Right ventricle myocardium superior (tissue), 1 donor: ENCODE results near the gene PHOSPHO2. TPM values are rescaled to one million over a fixed set of nuclear protein-coding genes. Genes with fewer than 3 reads are reported as not detected.

Experiments used
- ATAC-seq: fragments of 200-7000 bp; cut with Tn5 transposase; one replicate; pipeline ENCODE4 v1.9.1; 2020; ENCODE audit warnings: mild to moderate bottlenecking; ENCODE audit not compliant: poor library complexity
- DNase-seq: peaks from one replicate; pipeline ENCODE4 v3.0.0-alpha.2; 2020
- intact Hi-C: fragments of 100-400 bp; cut with DNase I; formaldehyde crosslinking; loops from one replicate; pipeline ENCODE4 v1.11.2; 2022
- long read RNA-seq: library from polyadenylated mRNA; unstranded; transcript quantifications from one replicate; pipeline ENCODE4 v2.0.0, GENCODE V29; 2021
- total RNA-seq: library from RNA; stranded (reverse); fragmentation: NEBNext Ultra II Directional; extraction: Animal tissue kit (Norgen Biotek cat#: 25700); gene quantifications from one replicate; pipeline ENCODE4 v1.2.1, GENCODE V29; 2021
- donor health status: DM: no; HTN: yes; CAD: no; lungs with severe emphysema.

The PHOSPHO2 gene, protein sequence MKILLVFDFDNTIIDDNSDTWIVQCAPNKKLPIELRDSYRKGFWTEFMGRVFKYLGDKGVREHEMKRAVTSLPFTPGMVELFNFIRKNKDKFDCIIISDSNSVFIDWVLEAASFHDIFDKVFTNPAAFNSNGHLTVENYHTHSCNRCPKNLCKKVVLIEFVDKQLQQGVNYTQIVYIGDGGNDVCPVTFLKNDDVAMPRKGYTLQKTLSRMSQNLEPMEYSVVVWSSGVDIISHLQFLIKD
- 3.3 TPM for total RNA-seq
- long read RNA-seq, partial matches to known transcripts: 0 of 6 reads
- long read RNA-seq, other reads (novel, unspliced or antisense): 0 of 6 reads

DNA sequence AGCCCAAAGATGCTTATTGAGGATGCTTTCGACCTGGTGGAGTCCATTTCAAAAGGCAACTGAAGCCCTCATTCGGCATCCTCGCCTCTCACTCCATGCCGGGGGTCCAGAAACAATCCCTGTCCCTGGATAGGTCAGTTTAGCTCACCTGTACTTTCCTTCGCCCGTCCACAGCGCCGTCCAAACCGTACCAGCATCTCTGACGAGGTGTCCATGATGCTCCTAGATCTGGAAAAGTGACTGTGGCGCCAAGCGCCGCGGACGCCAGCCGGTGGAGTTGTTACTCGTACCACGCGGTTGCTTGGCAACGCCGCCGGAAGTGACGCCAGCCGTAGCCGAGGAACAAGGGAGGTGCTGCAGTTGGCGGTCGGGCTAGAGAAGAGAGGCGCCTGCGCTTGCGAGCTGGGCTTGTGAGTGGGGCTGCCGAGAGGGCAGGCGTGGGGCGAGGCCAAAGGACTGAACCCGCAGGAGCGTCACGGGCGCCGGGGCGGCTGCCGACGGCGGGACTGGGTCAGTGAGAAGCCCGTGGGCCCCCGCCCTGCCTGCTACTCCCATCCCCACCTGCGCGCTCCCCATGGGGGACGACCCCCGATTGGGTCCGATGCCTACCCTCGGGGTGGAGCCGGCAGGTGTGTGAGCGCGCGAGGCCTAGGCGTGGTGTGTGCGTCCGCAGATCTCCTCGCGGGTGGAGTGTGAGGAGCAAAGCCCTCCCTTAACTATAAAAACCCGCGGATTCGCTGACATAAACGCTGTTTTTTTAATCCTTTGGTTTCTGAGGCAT is at the start of gene PHOSPHO2, which contains the start of gene CFAP210:
TSS of gene PHOSPHO2 (plus strand) at position 357 of the 781 bp plus-strand sequence. CDS start 6,503 bp downstream, outside the sequence.
TSS of gene CFAP210 (minus strand) at position 293 of the 781 bp plus-strand sequence. CDS start at position 215, 78 bp downstream.
- DNase-seq: peak; percentile 100
- intact Hi-C loops: no loop called here
- ATAC-seq: peak; percentile 100

DNA sequence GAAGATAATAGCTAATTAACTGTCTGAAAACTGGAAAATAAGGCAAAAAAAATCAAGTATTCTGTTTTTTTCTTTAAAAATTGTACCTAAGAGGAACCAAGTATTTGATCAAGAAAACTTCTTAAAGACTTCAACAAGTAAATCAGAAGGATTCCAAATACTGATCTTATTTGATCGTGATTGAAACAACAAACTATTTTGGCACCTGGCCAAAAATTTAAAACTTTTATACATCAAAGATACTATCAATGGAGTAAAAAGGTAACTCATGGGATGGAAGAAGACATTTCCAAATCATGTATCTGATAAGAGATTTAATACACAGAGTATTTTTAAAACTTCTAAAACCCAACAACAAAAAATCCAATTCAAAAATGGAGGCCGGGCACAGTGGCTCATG is 46.8 kb upstream of the PHOSPHO2 start:
- intact Hi-C loops: no loop called here
- no peak for ATAC-seq
- DNase-seq: no peak

DNA sequence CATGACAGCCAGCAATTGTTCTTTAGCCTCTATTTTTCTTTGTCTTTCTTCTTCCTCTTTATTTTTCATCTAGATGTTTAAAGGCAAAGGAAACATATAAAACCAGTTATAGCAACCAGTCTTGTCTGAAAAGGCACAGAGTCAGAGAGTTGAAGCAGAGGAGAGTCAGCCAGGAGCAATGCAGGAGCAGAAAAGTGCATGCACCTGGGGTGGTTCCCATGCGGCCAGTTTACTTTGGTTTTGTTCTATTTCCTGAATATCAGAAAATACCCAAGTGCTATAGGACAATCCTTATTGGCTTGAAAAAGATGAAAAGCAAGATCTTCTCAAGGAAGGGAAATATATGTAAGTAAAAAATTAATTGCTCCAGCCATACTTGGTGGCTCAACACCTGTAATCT is 45.0 kb upstream of the PHOSPHO2 start:
- ATAC-seq: no peak
- no peak for DNase-seq
- intact Hi-C loops: no loop called here

DNA sequence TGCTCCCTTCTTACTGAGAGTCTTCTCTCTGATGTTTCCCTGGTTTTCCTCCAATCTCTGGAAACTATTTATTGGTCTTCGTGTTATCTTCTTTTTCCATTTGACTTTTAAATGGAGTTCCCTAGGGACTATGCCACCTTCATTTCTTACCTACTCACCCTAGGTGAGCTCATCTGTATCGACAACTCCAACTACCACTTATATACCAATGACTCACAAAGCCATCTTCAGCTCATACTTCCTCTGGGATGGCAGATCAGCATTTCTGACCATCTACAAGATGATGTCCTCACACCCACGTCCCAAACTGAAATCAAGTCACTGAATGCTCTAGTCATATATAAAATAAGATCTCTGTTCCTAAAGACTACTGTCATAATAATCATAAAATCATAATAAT is 40.6 kb upstream of the PHOSPHO2 start:
- ATAC-seq (no peak), DNase-seq (no peak)
- intact Hi-C loops: no loop called here

DNA sequence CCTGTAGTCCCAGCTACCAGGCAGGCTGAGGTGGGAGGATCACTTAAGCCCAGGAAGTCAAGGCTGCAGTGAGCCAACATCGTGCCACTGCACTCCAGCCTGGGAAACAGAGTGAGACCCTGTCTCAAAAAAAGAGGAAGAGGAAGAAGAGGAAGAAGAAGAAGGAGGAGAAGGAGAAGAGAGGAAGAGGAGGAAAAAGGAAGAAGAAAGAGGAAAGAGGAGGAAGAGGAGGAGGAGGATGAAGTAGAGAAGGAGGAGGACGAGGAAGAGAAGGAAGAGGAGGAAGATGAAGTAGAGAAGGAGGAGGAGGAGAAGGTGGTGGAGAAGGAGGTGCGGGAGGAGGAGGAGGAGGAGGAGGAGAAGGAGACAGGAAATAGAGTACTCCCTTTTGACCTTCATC is 38.1 kb upstream of the PHOSPHO2 start:
- intact Hi-C loops: no loop called here
- no peak for ATAC-seq
- DNase-seq: no peak

DNA sequence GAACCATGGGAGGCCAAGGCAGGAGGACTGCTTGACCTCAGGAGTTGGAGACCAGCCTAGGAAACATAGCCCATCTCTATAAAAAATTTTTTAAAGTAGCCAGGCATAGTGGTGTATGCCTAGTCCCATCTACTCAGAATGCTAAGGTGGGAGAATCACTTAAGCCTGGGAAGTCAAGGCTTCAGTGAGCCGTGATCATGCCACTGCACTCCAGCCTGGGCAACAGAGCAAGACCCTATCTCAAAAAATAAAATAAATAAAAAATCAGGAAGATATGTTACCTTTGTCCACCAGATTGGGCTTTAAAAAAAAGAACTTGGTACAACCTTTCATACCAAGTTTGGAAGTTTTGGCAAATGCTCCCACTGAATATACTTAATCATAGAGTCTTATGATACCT is 35.4 kb upstream of the PHOSPHO2 start:
- intact Hi-C loops: no loop called here
- no peak for DNase-seq
- ATAC-seq: no peak

DNA sequence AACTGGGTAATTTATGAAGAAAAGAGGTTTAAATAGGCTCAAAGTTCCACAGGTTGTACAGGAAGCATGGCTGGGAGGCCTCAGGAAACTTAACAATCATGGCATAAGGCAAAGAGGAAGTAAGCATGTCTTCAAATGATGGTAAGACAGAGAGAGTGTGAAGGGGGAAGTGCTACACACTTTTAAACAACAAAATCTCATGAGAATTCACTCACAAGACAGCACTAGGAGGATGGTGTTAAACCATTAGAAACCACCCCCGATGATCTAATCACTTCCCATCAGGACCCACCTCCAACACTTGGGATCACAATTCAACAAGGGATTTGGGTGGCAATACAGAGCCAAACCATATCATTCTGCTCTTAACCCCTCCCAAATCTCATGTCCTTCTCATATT is 34.9 kb upstream of the PHOSPHO2 start:
- intact Hi-C loops: no loop called here
- no peak for ATAC-seq
- no peak for DNase-seq

DNA sequence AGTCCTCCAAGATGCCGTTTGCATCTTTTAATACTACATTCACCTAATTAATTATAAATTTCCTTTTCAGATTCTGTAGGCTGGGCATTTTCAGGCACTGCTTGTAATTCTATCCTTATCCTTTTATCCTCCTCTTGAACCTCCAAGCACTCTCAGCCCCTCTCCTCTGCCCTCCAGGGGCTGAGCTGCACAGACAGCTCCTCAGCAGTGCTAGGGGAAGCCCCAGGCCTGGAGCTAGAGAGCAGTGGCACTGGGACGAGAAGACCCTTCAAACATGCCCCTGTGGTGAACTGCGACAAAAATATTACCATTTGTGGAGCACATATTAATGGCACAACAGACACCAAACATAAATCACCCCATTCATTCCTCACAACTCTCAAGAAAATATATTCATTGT is 33.0 kb upstream of the PHOSPHO2 start:
- DNase-seq (no peak), ATAC-seq (no peak)
- intact Hi-C loops: no loop called here

DNA sequence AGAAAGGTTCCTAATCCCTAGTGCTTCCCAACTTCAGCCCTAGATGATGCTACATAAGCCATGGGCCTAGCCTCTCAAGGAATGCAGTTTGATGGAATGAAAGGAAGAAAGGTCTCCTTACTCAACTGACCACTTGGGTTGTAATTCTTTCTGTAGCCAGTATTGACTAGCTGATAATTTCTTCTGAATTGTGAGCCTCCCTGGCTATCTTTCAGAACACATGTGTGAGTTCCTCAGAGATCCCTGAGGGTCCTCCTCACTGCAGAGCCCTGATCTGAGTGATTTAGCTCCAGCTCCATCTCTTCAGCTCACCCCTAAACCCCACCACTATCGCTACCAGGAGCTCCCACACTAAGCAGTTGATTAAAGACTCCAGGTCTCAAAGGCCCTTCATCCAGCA is 31.5 kb upstream of the PHOSPHO2 start:
- no peak for ATAC-seq
- intact Hi-C loops: no loop called here
- DNase-seq: no peak

DNA sequence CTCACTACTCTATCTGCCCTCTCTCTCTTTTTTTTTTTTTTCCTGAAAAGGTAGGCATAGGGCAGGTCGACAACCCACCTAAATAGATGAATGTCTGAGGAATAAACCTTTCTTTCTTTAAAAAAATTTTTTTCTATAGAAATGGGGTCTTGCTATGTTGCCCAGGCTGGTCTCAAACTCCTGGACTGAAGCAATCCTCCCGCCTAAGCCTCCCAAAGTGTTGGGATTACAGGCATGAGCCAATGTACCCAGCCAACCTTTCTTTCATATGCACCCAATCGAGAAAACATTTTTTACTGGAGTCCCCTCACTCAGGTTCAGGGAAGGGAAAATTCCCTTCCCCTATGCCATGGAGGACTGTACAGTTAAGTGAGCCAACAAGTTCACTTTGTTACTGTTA is 31.0 kb upstream of the PHOSPHO2 start:
- no peak for ATAC-seq

DNA sequence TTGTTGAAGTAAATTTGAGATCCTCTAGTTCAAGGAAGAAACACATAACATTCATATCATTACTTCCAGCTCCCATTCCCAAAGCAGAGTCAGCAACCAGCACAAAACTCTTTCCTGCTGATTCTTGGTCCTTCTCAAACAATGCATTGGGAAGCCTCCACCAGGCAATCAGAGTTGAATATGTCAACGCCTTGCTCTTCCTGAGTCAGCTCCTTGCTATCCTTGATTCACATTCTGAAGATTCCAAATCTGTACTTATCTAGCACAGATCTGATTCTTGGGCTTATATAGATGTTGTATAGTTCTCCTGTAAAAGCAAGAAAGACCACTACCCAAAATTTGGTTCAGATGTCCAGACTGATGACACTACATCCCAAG is 29.7 kb upstream of the PHOSPHO2 start:
- intact Hi-C loops: no loop called here
- no peak for DNase-seq
- no peak for ATAC-seq

More for the DNA sequence above, 31.0 kb upstream of the PHOSPHO2 start:
- intact Hi-C loops: no loop called here
- no peak for DNase-seq

DNA sequence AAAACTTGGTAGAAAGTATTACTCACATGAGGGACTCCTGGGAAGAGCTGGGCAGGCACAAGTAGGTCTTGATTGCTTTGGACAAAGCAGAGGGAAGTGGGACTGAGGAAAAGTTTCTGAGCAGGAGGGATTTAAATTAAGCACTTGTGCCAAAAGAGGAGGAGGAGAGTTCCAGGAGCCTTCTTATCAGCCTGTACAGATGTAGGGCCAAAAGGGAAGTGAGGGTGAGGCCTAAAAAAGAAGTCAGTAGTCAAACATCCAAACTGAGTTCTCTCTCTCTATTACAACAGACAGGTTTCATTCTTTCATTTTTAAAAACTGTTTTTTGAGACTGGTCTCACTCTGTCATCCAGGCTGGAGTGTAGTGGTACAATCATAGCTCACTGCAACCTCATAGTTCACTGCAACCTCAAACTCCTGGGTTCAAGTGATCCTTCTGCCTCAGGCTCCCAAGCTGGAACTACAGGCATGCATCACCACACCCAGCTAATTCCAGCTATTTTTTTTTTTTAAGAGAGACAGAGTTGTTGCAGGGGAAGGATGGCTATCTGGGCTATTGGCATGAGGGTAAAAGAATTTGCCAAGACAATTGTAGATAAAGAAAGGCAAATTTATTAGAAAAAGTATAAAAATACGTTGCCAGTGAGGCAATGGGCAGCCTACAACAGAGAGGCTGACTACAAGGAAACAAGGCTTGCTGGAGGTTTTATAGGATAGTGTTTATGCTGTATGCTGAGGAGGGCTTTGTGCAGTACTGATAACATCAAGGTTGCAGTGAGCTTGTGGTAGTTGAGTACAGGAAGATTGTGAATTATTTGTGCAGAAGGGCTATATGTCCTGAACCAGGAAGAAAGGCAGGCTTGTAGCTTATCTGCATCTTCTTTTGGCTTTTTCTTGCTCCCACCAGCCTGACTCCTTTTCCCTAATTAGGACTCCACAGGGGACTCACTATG is 29.0 kb upstream of the PHOSPHO2 start:
- DNase-seq: no peak
- intact Hi-C loops: no loop called here
- peak; percentile 15 for ATAC-seq

DNA sequence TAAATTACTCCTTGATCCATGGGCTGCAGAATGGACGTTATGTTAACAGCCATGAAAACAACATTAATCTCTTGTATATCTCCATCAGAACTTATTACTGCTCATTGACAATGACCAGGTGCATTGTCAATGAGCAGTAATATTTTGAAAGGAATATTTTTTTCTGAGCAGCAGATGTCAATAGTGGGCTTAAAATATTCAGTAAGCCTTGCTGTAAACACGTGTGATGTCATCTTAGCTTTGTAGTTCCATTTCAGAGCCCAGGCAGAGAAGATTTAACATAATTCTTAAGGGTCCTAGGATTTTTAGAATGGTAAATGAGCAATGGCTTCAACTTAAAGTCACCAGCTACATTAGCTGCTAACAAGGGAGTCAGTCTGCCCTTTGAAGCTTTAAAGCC is 26.7 kb upstream of the PHOSPHO2 start:
- no peak for DNase-seq
- no peak for ATAC-seq
- intact Hi-C loops: no loop called here

DNA sequence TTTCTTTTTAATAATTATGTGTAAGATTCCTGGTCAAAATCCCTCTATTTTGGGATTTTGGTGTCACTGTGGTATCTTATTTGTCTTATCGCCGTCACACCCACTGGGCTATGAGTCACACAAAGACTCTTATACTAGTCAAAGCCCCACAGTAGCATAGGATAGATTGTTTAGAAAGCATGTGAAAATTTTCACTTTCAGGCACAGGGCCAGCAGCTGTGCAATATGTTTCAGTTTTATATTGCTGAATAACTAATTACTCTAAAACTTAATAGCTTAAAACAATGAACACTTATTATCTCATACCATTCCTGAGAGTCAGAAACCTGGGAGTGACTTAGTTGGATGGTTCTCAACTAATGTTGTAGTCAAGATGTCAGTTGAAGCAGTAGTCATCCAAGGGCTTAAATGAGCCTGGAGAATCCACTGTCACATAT is 24.0 kb upstream of the PHOSPHO2 start:
- ATAC-seq (no peak), DNase-seq (no peak)
- intact Hi-C loops: no loop called here

DNA sequence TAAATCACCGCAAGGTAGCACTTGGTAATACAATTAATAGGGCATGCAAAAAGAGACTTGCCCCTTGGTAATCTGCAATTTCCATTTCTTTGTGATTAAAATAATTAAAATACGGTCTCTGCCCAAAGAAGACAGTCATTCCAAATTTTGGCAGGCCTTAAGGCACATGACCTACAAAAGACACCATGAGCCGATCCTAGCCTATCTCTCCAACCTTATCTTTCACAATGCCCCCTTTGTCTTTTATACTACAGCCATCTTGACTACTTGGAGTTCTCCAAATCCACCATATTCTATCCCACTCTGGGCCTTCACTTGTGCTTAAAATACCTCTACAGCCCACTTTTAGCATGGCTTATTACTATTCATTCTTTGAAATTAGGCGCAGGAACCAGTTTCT is 23.3 kb upstream of the PHOSPHO2 start:
- intact Hi-C loops: no loop called here
- ATAC-seq (no peak), DNase-seq (no peak)

DNA sequence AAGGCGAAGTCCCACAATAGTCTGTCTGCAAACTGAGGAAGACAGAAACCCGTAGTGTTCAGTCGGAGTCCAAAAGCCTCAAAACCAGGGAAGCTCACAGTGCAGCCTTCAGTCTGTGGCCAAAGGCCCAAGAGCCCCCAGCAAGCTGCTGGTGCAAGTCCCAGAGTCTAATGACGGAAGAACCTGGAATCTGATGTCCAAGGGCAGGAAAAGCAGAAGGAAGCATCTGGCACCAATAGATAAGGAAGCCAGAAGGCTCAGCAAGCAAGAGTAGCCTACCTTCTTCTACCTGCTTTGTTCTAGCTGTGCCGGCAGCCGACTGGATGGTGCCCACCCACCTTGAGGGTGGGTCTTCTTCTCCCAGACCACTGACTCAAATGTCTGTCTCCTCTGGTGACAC is 21.9 kb upstream of the PHOSPHO2 start:
- intact Hi-C loops: no loop called here
- ATAC-seq (no peak), DNase-seq (no peak)

DNA sequence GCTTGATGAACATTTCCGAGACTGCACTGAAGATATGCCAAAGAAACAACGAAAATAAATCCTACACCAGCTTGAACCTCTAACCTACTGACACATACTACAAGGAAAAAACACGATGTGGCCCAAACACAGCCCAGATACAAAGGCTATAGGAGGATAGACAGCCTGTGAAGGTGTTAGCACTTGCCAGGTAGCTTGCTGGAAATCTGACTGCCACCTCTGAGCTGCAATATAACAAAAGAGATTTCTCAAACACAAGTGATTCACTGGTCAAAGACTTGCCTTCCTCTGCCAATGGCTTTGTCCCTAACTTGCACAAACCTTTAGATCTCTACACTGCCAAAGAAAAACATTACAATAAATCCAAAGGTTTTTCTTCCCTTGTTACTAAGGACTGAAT is 21.2 kb upstream of the PHOSPHO2 start:
- intact Hi-C loops: no loop called here
- no peak for ATAC-seq
- DNase-seq: no peak

DNA sequence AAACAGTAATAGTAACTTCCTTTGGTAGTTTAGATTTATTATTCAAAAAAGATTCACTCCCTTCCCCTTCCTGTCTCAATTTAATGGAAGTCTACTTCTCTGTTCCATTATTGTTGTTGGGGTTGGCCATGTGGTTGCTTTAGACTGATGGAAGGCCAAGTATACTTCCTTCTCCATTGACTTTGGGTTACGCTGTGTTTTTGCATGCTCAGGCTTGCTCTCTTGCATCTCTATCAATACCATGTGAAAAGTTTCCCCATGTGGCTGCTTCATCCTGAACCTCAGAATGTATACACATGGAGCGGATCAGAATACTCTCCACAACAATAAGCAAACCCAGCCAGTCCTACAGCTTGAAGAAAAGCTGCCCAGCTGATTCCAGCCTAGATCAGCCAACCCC is 20.3 kb upstream of the PHOSPHO2 start:
- ATAC-seq (no peak), DNase-seq (no peak)
- intact Hi-C loops: no loop called here

DNA sequence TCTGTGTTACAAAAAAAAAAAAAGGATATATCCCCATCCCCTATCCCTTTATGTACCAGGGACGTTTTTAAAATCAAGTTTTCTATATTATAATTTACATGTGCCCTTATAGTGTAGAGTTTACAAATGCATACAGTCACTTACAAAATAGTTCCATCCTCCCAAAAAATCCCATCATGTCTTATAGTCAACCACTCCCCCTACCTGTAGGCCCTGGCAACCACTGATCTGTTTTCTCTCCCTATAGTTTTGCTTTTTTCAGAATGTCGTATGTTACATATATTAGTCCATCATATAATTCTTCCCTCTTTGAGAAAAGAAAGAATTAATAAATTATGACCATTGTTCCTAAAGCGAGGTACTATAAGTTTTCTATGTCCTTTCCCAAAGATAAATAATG is 17.9 kb upstream of the PHOSPHO2 start:
- ATAC-seq: no peak
- DNase-seq: no peak
- intact Hi-C loops: no loop called here
